Spinal cord (tissue), 10 donors: ENCODE data around the gene NEU2. TPM values are rescaled to one million over a fixed set of nuclear protein-coding genes. Genes with fewer than 3 reads are reported as not detected.
"Not testable (repeated sequence)": the region's sequence is repeated elsewhere in the genome, so short reads cannot be mapped to it uniquely, and the experiment has no call there.

Experiments used
- DNase-seq, 6 donors: peaks; one replicate each; pipeline versions ENCODE4 v3.0.0 to v3.0.0-alpha.2; 2013 to 2015; ENCODE audit warnings: low spot score in 6 of 6, low read depth in 4 of 6
- H3K27ac ChIP-seq: one replicate; pipeline ENCODE4 v1.5.1; 2013; ENCODE audit warnings: low read depth, low read length, control low read depth
- H3K27me3 ChIP-seq: one replicate; pipeline ENCODE4 v1.6.1; 2013; ENCODE audit warnings: low read length; ENCODE audit not compliant: control insufficient read depth, insufficient read depth
- H3K36me3 ChIP-seq: one replicate; pipeline ENCODE4 v1.6.1; 2013; ENCODE audit warnings: low read length; ENCODE audit not compliant: control insufficient read depth, insufficient read depth
- H3K4me1 ChIP-seq: one replicate; pipeline ENCODE4 v1.6.1; 2013; ENCODE audit warnings: low read length; ENCODE audit not compliant: control insufficient read depth, insufficient read depth
- H3K4me3 ChIP-seq: one replicate; pipeline ENCODE4 v1.5.1; 2013; ENCODE audit warnings: low read depth, low read length, control low read depth
- H3K9me3 ChIP-seq: one replicate; pipeline ENCODE4 v1.6.1; 2013; ENCODE audit warnings: low read length; ENCODE audit not compliant: control insufficient read depth, insufficient read depth
- WGBS: methylation state at CpG from one replicate; pipeline ENCODE4 v1.1.5; 2013; ENCODE audit warnings: missing lambda C conversion rate; ENCODE audit not compliant: insufficient coverage; 5-methylcytosine and 5-hydroxymethylcytosine counted together
- polyA plus RNA-seq, 2 donors: library from polyadenylated mRNA; unstranded; fragments of 120-200 nt; gene quantifications; one replicate each; pipeline ENCODE4 v1.2.1, GENCODE V29; 2013; ENCODE audit not compliant: insufficient read length in 2 of 2
- total RNA-seq, 2 donors: library from RNA; depleted of rRNA in 1 of 2; stranded (reverse); fragments of 120-200 nt in 1 of 2; fragments of >200 nt in 1 of 2; gene quantifications; one replicate each; pipeline versions ENCODE4 v1.2.3 to v1.2.4, GENCODE V29; 2013 to 2014
- donor health status: healthy.

NEU2 gene
- total and polyA plus RNA-seq, 4 donors = not detected

DNA sequence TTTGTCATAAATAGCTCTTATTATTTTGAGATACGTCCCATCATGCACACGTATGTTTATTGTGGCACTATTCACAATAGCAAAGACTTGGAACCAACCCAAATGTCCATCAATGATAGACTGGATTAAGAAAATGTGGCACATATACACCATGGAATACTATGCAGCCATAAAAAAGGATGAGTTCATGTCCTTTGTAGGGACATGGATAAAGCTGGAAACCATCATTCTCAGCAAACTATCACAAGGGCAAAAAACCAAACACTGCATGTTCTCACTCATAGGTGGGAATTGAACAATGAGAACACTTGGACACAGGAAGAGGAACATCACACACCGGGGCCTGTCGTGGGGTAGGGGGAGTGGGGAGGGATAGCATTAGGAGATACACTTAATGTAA is 12.9 kb upstream of the NEU2 start:
- WGBS = no CpG with 5 or more reads among the region's 4 CpGs
- H3K4me1 ChIP-seq, H3K9me3 ChIP-seq, H3K27ac ChIP-seq, H3K27me3 ChIP-seq, DNase-seq, H3K4me3 ChIP-seq, H3K36me3 ChIP-seq: not testable (repeated sequence)

DNA sequence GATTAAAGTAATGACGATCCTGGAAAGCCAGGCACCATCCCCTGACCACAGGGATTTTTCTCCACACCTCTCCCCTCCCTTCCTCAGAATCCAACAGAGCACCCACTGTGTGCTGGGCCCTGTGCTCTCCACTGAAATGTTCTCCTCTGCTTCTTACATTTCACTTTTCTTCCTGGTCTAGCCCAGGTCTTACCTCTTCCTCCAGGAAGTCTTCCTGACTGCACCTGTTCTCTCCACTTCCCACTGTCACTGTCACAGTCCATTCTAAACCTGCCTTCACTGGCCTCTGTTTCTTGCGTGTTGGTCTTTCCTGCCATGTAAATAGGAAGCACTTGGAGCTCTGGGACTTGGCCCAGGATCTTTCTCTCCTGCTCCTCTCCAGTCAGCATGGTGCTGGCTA is 12.0 kb upstream of the NEU2 start:
- Histone ChIP-seq H3K36me3 (no peaks in the 10 kb centered on the region), H3K27ac (no peak overlapping the region), H3K4me1 (no peaks in the 10 kb centered on the region), H3K27me3 (no peaks in the 10 kb centered on the region), H3K9me3 (peaks cover 5% of the 10 kb centered on the region), H3K4me3 (no peak overlapping the region)
- no peak for DNase-seq
- WGBS = 100% methylated on average over 2 of the region's 2 CpGs

DNA sequence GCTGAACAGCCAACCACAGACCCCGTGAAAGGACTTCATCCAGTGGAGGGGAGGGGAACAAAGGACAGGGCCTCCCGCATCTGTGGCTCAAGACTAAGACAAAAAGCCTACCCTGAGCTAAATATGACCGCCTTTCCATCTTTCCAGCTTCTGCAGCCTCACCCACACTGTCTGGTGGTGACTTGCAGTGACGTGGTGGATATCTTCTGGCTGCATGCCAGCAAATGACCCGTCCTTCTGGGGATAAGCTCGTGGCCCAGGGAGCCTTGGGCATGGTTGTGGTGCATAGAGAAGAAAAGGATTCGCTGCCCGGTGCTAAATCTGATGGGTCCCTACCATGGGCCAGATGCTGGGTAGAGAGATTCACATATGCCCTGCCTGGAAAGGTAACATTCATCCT is 10.7 kb upstream of the NEU2 start:
- Histone ChIP-seq H3K4me1 (no peaks in the 10 kb centered on the region), H3K36me3 (no peaks in the 10 kb centered on the region), H3K27ac (no peak overlapping the region), H3K4me3 (no peak overlapping the region), H3K27me3 (no peaks in the 10 kb centered on the region), H3K9me3 (peaks cover 5% of the 10 kb centered on the region)
- WGBS = 81% methylated on average over 4 of the region's 8 CpGs
- DNase-seq = no peak

DNA sequence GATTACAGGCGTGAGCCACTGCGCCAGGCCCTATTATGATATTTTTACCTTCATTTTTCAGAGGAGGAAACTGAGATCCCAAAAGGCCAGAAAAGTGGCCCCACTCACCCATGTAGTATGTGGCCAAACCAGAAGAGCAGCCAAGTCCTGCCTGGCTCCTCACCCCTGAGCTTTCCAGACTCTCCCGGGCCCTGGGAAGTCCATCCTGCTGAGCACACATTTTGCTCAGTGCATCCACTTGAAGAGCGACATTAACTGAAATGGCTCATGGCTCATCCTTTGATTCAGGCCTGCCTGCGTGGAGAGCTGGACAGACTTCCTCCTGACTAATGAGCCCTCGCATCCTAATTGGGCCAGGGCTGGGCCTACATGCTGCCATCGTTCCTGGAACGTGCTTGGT is 9.9 kb upstream of the NEU2 start:
- WGBS = 91% methylated on average over 8 of the region's 8 CpGs

DNA sequence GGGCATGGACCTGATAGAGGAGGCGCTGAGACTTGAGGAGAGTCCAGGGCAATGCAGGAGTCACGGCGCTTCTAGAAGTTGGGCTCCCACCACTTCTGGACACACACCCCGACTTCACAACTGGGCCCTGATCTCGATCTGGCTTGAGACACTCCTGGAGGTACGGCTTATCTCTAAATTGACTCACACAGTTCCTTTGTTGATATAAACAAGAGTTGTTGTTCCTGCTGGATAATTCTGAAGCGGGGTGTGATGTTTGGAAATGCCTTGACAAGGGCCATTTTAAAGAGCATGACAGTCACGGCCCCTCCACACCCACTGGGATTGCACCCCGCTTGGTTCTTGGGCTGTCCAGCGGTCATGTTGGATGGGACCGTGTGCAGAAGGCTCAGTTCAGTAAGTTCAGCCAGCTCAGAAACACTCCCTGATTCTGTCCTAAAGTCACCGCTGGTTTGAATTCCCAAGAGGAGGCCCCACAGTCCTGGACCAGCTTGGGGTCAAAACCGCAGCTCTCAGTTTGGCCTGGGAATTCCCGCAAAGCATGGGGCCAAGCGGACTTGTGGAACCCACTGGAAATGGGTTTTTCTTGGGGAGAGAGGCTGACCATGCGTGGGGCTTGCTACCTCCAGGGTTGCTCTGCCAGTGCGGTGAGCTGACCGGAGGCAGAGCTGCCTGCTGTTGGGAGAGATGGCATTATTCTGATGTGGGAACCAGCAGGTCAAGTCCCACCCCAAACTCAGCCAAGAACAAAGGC is 9.3 kb upstream of the NEU2 start:
- 94% methylated on average over 14 of the region's 18 CpGs for WGBS
- peaks cover 1% of the 10 kb centered on the region for H3K9me3 ChIP-seq
- H3K4me3 ChIP-seq = no peak overlapping the region
- H3K27ac ChIP-seq = no peak overlapping the region
- no peaks in the 10 kb centered on the region for H3K27me3 ChIP-seq
- no peaks in the 10 kb centered on the region for H3K4me1 ChIP-seq
- H3K36me3 ChIP-seq = no peaks in the 10 kb centered on the region
- no peak for DNase-seq

More for the DNA sequence above, 9.9 kb upstream of the NEU2 start:
- Histone ChIP-seq H3K4me1 (no peaks in the 10 kb centered on the region), H3K36me3 (no peaks in the 10 kb centered on the region), H3K9me3 (peaks cover 5% of the 10 kb centered on the region), H3K4me3 (no peak overlapping the region), H3K27me3 (no peaks in the 10 kb centered on the region), H3K27ac (no peak overlapping the region)
- no peak for DNase-seq

DNA sequence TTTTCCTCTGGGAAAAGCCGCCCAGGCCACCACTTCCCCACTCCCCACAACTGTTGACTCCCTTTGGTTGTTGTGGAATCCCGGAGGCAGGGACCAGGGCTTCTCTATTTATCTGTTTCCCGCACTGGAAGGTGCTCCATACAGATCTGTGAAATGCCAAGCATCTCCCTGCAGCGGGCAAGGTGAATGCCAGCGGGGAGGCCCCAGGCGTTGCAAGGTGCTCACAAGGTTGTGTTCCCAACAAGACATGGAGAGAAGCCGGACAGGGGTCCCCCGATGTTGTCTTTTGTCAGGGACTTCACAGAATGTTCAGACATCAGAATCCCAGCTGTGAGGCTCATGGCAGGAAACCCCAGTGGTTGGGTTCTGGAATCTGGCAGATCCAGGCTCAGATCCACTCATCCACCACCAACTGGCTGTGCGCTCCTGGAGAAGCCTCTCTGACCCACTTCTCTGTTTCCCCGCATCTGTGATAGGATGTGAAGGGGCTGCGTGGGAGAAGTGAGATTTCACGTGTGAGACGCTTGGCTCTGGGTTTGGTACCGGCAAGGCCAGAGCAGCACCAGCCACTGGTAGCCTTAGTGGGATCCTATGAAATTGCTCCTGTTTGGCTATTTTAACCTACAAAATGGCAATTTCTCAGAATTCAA is 8.6 kb upstream of the NEU2 start:
- Histone ChIP-seq H3K9me3 (no peaks in the 10 kb centered on the region), H3K27ac (no peak overlapping the region), H3K4me3 (no peak overlapping the region), H3K27me3 (no peaks in the 10 kb centered on the region), H3K36me3 (no peaks in the 10 kb centered on the region), H3K4me1 (no peaks in the 10 kb centered on the region)
- DNase-seq = no peak
- WGBS = 94% methylated on average over 12 of the region's 14 CpGs

DNA sequence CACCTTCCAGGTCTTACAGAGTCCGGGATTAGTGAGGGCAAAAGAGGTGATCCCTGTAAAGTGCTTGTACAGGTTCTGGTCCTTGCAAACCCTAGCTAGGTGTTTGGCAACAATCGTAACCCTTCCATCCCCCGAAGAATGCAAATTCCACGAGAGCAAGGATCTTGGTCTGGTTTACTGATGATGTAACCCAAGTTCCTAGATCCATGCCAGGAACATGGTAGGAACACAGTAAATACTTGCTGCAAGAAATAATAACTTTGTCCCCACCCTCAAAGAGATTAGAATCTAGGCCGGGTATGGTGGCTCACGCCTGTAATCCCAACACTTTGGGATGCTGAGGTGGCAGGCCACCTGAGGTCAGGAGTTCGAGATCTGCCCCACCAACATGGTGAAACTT is 6.8 kb upstream of the NEU2 start:
- no peaks in the 10 kb centered on the region for H3K4me1 ChIP-seq
- H3K27me3 ChIP-seq = no peaks in the 10 kb centered on the region
- no peak overlapping the region for H3K4me3 ChIP-seq
- WGBS = 93% methylated on average over 3 of the region's 7 CpGs
- no peak overlapping the region for H3K27ac ChIP-seq
- no peak for DNase-seq
- no peaks in the 10 kb centered on the region for H3K9me3 ChIP-seq
- H3K36me3 ChIP-seq = no peaks in the 10 kb centered on the region

DNA sequence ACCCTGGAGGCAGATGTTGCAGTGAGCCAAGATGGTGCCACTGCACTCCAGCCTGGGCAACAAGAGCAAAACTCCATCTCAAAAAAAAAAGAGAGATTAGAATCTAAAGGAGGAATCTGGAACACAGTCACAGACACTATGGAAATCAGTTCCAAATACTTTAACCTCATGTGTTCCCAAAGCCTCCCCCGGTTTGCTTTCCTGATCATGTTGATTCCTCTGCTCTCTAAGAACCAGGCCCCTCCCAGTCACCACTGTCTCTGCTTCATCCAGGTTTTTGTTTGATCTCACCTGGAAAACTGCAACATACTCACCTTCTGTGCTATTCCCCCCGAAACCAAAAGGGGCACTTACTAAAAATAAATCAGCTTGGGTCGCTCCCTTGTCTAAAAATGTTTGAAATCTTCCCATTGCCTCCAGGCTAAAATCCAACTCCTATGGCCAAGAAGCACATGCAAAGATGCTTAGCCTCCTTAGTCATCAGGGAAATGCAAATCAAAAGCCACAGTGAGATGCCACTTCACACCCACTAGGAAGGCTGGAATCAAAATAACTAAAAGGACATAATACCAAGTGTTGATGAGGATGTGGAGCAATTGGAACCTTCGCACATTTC is 6.2 kb upstream of the NEU2 start:
- Histone ChIP-seq H3K4me1 (peaks cover under 1% of the 10 kb centered on the region), H3K36me3 (no peaks in the 10 kb centered on the region), H3K27ac (no peak overlapping the region), H3K4me3 (no peak overlapping the region), H3K27me3 (no peaks in the 10 kb centered on the region), H3K9me3 (no peaks in the 10 kb centered on the region)
- DNase-seq = no peak
- WGBS = 73% methylated on average over 3 of the region's 4 CpGs

DNA sequence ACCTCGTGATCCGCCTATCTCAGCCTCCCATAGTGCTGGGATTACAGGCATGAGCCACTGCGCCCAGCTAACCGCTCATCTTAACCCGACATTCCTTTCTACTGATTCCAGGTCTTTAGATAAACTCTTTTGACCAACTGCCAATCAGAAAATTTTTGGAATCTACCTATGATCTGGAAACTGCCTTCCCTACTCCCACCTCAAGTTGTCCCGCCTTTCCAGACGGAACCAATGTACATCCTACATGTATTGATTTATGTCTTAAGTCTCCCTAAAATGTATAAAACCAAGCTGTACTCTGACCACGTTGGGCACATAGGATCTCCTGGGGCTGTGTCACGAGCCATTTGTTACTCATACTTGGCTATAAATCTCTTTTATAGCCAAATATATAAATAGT is 3.2 kb upstream of the NEU2 start:
- peaks cover 15% of the 10 kb centered on the region for H3K4me1 ChIP-seq
- 93% methylated on average over 5 of the region's 9 CpGs for WGBS
- H3K4me3 ChIP-seq = no peak overlapping the region
- no peaks in the 10 kb centered on the region for H3K36me3 ChIP-seq
- H3K27ac ChIP-seq = no peak overlapping the region
- no peaks in the 10 kb centered on the region for H3K9me3 ChIP-seq
- H3K27me3 ChIP-seq = no peaks in the 10 kb centered on the region
- no peak for DNase-seq
